Endodermal cell (in vitro differentiated cells): Measurements from ENCODE around the gene AHNAK2. TPM values are rescaled to one million over a fixed set of nuclear protein-coding genes. Genes with fewer than 3 reads are reported as not detected.

Experiments used
- DNase-seq: peaks from one replicate; pipeline ENCODE4 v3.0.0-alpha.2; 2017
- H3K27ac ChIP-seq: 2 replicates; pipeline ENCODE4 v1.5.1; 2013; ENCODE audit warnings: mild to moderate bottlenecking, low read depth, low read length, moderate library complexity
- H3K27me3 ChIP-seq: 2 replicates; pipeline ENCODE4 v1.6.1; 2013; ENCODE audit warnings: mild to moderate bottlenecking, low read length, moderate library complexity; ENCODE audit not compliant: insufficient read depth, control insufficient read depth, poor library complexity, severe bottlenecking
- H3K36me3 ChIP-seq: 2 replicates; pipeline ENCODE4 v1.7.0; 2013; ENCODE audit warnings: mild to moderate bottlenecking, low read length, moderate library complexity; ENCODE audit not compliant: control insufficient read depth, insufficient read depth
- H3K4me1 ChIP-seq: one replicate; pipeline ENCODE4 v1.7.0; 2013; ENCODE audit warnings: low read length; ENCODE audit not compliant: control insufficient read depth, insufficient read depth
- H3K4me3 ChIP-seq: 2 replicates; pipeline ENCODE4 v1.5.1; 2013; ENCODE audit warnings: mild to moderate bottlenecking, low read length, moderate library complexity
- H3K9ac ChIP-seq: 2 replicates; pipeline ENCODE4 v1.6.1; 2013; ENCODE audit warnings: mild to moderate bottlenecking, low read length, moderate library complexity; ENCODE audit not compliant: poor library complexity, severe bottlenecking; ENCODE audit errors: extremely low read depth
- H3K9me3 ChIP-seq: 2 replicates; pipeline ENCODE4 v1.6.1; 2013; ENCODE audit warnings: mild to moderate bottlenecking, low read length, moderate library complexity; ENCODE audit not compliant: control insufficient read depth
- H3K27ac Mint-ChIP-seq: 2 replicates; pipeline ENCODE4 v1.8.0; 2020; ENCODE audit warnings: mixed read lengths
- H3K27me3 Mint-ChIP-seq: 2 replicates; pipeline ENCODE4 v1.8.0; 2021; ENCODE audit warnings: mild to moderate bottlenecking, mixed read lengths; ENCODE audit not compliant: insufficient read depth
- H3K36me3 Mint-ChIP-seq: 2 replicates; pipeline ENCODE4 v1.8.0; 2020; ENCODE audit warnings: low read depth, mixed read lengths
- H3K4me1 Mint-ChIP-seq: 2 replicates; pipeline ENCODE4 v1.8.0; 2020; ENCODE audit warnings: mixed read lengths
- H3K4me3 Mint-ChIP-seq: 2 replicates; pipeline ENCODE4 v1.8.0; 2020; ENCODE audit warnings: mild to moderate bottlenecking, moderate library complexity, mixed read lengths
- H3K9me3 Mint-ChIP-seq: 2 replicates; pipeline ENCODE4 v1.8.0; 2020; ENCODE audit warnings: mild to moderate bottlenecking, mixed read lengths
- CTCF ChIP-seq: fragments of 200-600 bp; sonication (generic); conservative IDR thresholded peaks from 2 replicates; pipeline ENCODE4 v1.5.0; 2021; ENCODE audit warnings: antibody characterized with exemption, mild to moderate bottlenecking
- WGBS, 2 experiments: methylation state at CpG; one replicate each; pipeline versions ENCODE4 v1.1.5 to v1.1.7; 2013; ENCODE audit warnings: missing lambda C conversion rate in 2 of 2, mixed read lengths in 1 of 2; ENCODE audit not compliant: insufficient coverage in 1 of 2, insufficient read length in 1 of 2; 5-methylcytosine and 5-hydroxymethylcytosine counted together
- total RNA-seq, 2 donors: library from RNA; stranded (reverse); fragmentation: NEBNext Ultra II Directional in 1 of 2; extraction: Animal tissue kit (Norgen Biotek cat#: 25700) in 1 of 2; gene quantifications; 2 replicates in 1 of 2; 3 replicates in 1 of 2; pipeline ENCODE4 v1.2.1, GENCODE V29; 2021

Gene AHNAK2
- total RNA-seq, 2 donors from 2014 or later, result 0.93 to 2.2 TPM

DNA sequence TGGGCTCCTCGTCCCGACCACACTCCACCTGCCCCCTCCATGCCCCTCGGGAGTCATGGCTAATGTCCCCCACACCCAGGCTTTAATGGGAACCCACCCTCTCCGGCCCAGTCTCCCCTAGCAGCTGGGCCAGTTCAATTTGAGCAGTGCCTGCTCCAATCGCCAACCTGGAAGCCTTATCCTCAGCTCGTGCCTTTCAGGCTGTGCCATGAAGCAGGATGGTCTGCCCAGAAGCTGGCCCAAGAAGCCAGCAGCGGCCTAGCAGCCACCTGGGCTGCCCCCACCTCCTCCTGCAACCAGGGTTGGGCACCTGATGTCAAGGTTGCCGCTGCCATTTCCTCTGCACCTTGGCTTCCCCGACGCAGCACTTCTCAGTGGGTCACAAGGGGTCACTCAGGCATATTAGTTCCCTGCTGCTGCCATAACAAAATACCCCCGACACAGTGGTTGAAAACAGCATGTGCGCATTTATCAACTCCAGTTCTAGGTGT, 5.1 kb upstream of the AHNAK2 start:
- peaks cover 5% of the 10 kb centered on the region for H3K4me1 Mint-ChIP-seq
- 78 to 84% methylated on average over 10 to 12 of the region's 12 CpGs for WGBS, 2 experiments

DNA sequence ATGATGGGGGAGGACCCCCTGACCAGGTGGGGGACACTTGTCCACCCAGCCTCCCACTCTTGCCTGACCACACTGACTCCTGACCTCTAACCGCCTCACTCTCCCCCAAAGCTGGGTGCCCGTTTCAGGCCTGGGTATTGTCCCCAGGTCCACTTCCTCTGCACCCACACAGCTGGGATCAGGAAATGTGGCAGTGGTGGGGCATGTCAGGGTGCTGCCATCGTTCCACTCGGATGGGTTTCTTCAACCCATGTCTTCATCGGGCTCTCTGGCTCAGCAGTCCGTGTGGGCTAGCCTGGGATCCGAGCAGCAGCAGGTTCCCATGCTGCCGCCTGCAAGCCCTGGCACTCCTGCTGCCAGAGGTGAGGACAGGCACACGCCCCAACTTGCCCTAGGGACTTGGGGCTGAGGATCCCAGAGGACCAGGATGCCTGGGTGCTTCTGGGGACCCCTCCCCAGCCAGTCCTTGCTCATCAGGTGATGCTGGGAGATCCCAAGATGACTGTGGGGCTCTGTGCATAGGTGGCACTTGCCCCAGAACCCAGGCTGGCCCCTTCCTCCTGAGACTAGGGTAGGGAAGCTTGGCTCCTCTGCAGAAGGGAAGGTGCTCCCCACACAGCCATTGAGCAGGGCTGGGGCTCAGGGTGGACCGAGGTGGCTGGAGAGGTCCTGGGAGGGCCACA, 4.5 kb upstream of the AHNAK2 start:
- no peak for TF ChIP-seq CTCF
- no peak overlapping the region for H3K27ac ChIP-seq
- H3K27me3 ChIP-seq, result peaks cover 21% of the 10 kb centered on the region
- H3K4me1 ChIP-seq, result peaks cover 6% of the 10 kb centered on the region
- Mint-ChIP-seq H3K4me3 (no peak overlapping the region), H3K27me3 (peaks cover 37% of the 10 kb centered on the region), H3K27ac (no peak overlapping the region), H3K9me3 (no peaks in the 10 kb centered on the region), H3K4me1 (peaks cover 5% of the 10 kb centered on the region), H3K36me3 (peaks cover 2% of the 10 kb centered on the region)
- H3K4me3 ChIP-seq, result no peak overlapping the region
- no peak overlapping the region for H3K9ac ChIP-seq
- H3K36me3 ChIP-seq, result no peaks in the 10 kb centered on the region
- no peaks in the 10 kb centered on the region for H3K9me3 ChIP-seq
- 81% methylated on average over 5 to 10 of the region's 10 CpGs for WGBS, 2 experiments
- DNase-seq, result peak; percentile 39

More for the DNA sequence above, 5.1 kb upstream of the AHNAK2 start:
- Mint-ChIP-seq H3K9me3 (no peaks in the 10 kb centered on the region), H3K4me3 (no peak overlapping the region), H3K27ac (no peak overlapping the region), H3K27me3 (peaks cover 36% of the 10 kb centered on the region), H3K36me3 (peaks cover 2% of the 10 kb centered on the region)
- H3K27me3 ChIP-seq, result peaks cover 18% of the 10 kb centered on the region
- no peaks in the 10 kb centered on the region for H3K9me3 ChIP-seq
- no peak overlapping the region for H3K27ac ChIP-seq
- H3K9ac ChIP-seq, result no peak overlapping the region
- DNase-seq, result peak; percentile 49
- no peak overlapping the region for H3K4me3 ChIP-seq
- no peaks in the 10 kb centered on the region for H3K36me3 ChIP-seq
- peaks cover 6% of the 10 kb centered on the region for H3K4me1 ChIP-seq
- no peak for TF ChIP-seq CTCF

- Histone ChIP-seq H3K4me1 (peaks cover 6% of the 10 kb centered on the region), H3K27ac (no peak overlapping the region), H3K36me3 (no peaks in the 10 kb centered on the region), H3K27me3 (peaks cover 28% of the 10 kb centered on the region), H3K9me3 (no peaks in the 10 kb centered on the region), H3K4me3 (no peak overlapping the region), H3K9ac (no peak overlapping the region)
- no peak overlapping the region for H3K4me3 Mint-ChIP-seq
- no peaks in the 10 kb centered on the region for H3K9me3 Mint-ChIP-seq
- H3K36me3 Mint-ChIP-seq, result no peaks in the 10 kb centered on the region
- peaks cover 3% of the 10 kb centered on the region for H3K4me1 Mint-ChIP-seq
- TF ChIP-seq CTCF, result no peak
- peaks cover 45% of the 10 kb centered on the region for H3K27me3 Mint-ChIP-seq
- WGBS, 2 experiments, result 80 to 93% methylated on average over 3 to 17 of the region's 17 CpGs
- no peak for DNase-seq
- no peak overlapping the region for H3K27ac Mint-ChIP-seq
These were observed 3.7 kb upstream of the AHNAK2 start for GRCh38 chr14:104981699-104982541.
